Lower leg skin (tissue), 3 donors: ENCODE data around the gene MAP6.

Experiments used
- POLR2A ChIP-seq, 2 donors: fragments of 450-650 bp; IDR thresholded peaks; one replicate each; pipeline ENCODE4 v1.6.1; 2016 to 2017; ENCODE audit warnings: antibody characterized with exemption in 2 of 2, mild to moderate bottlenecking in 1 of 2, moderate library complexity in 1 of 2
- TF ChIP-seq, protein P1 (sequence below), 3 donors: fragments of 450-650 bp; IDR thresholded peaks; one replicate each; pipeline ENCODE4 v1.5.1; 2016; ENCODE audit warnings: antibody characterized with exemption in 3 of 3, mild to moderate bottlenecking in 3 of 3, moderate library complexity in 2 of 3

DNA sequence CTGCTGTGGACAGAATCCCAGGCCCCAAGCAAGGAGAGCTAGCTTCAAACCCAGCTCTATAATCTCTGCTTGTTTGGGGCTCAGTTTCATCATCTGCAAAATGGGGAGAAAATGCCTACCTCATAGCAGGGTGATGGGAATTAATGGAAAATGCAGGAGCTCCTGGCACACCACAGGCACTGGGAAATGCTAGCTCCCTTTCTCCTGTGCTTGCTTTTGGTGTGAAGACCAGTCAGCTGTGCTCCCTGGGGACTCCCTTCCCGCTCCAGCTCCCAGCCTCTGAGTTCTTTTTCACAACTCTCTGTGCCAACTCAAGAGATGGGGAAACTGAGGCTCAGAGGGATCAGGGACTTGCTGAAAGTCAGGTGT lies 115.0 kb downstream of the MAP6 start:
- TF ChIP-seq, protein P1, sequence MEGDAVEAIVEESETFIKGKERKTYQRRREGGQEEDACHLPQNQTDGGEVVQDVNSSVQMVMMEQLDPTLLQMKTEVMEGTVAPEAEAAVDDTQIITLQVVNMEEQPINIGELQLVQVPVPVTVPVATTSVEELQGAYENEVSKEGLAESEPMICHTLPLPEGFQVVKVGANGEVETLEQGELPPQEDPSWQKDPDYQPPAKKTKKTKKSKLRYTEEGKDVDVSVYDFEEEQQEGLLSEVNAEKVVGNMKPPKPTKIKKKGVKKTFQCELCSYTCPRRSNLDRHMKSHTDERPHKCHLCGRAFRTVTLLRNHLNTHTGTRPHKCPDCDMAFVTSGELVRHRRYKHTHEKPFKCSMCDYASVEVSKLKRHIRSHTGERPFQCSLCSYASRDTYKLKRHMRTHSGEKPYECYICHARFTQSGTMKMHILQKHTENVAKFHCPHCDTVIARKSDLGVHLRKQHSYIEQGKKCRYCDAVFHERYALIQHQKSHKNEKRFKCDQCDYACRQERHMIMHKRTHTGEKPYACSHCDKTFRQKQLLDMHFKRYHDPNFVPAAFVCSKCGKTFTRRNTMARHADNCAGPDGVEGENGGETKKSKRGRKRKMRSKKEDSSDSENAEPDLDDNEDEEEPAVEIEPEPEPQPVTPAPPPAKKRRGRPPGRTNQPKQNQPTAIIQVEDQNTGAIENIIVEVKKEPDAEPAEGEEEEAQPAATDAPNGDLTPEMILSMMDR (IDR thresholded peaks at IDR 0.05), result no peak
- TF ChIP-seq POLR2A (IDR thresholded peaks at IDR 0.05), result no peak
